ENCODE data around the gene FGF12. TPM values are rescaled to one million over a fixed set of nuclear protein-coding genes. Genes with fewer than 3 reads are reported as not detected.
"Not testable (repeated sequence)": the region's sequence is repeated elsewhere in the genome, so short reads cannot be mapped to it uniquely, and the experiment has no call there.

FGF12 gene
- 100 to 1,000 TPM; 245 to 291 TPM for total RNA-seq
- long read RNA-seq, transcript FGF12-209 (2 exons, 546 nt), result major isoform, 5 of 134 reads
- long read RNA-seq, partial matches to known transcripts, result 117 of 134 reads
- long read RNA-seq, other reads (novel, unspliced or antisense), result 11 of 134 reads

- ATAC-seq, result peak; percentile 95 to 96
- intact Hi-C loops (cut with DNase I), result loop anchor here in 1 of 2 donors (2.0 to 10.0 kb wide), 2 partner anchors 72 to 156 kb away; no protein-coding TSS in a partner anchor
- DNase-seq, result peak; percentile 82
These were observed at the start of gene FGF12 for GRCh38 chr3:192727032-192727847. TSS of gene FGF12 (minus strand) at chr3:192727541.

DNA sequence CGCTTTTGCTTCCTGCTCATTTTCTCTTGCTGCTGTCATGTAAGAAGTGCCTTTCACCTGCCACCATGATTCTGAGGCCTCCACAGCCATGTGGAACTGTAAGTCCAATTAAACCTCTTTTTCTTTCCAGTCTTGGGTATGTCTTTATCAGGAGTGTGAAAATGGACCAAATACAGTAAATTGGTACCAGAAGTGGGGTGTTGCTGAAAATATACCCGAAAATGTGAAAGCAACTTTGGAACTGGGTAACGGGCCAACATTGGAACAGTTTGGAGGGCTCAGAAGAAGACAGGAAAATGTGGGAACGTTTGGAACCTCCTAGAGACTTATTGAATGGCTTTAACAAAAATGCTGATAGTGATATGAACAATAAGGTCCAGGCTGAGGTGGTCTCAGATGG lies 47.0 kb upstream of the FGF12 start:
- not testable (repeated sequence) for DNase-seq, ATAC-seq
- intact Hi-C loops (cut with DNase I), result loop anchor here in 1 of 2 donors (10.0 kb wide), 1 partner anchor 210 kb away; no protein-coding TSS in a partner anchor

- intact Hi-C loops (cut with DNase I), result loop anchor here (2.0 to 10.0 kb wide), 2 partner anchors 206 to 208 kb away; no protein-coding TSS in a partner anchor
- DNase-seq (peak; percentile 38), ATAC-seq (peak; percentile 87 to 91)
These were observed 45.0 kb upstream of the FGF12 start for GRCh38 chr3:192772240-192772894.

GRCh38 chr3:192758654-192759053 lies 31.3 kb upstream of the FGF12 start:
- ATAC-seq, result no peak
- intact Hi-C loops (cut with DNase I), result loop anchor here in 1 of 2 donors (2.0 kb wide), 1 partner anchor 58 kb away; no protein-coding TSS in a partner anchor
- no peak for DNase-seq

DNA sequence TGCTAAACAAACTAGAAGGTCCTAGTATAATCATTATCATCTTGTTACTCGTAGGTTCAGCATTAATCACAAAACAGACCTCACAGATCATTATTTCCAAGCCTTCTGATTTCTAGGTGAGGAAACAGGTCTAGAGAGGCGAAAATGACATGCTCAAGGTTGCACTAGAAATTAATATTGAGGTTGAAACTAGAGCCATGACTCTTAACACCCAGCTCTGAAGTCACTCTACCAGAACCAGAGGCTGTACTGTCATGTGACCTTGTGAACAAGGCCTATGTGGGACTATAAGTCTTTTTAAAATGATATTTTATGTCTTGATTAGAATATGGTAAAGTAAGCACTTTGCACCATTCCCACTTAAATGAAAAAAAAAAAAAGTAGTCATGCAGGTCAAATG lies 23.8 kb upstream of the FGF12 start:
- no peak for ATAC-seq
- intact Hi-C loops (cut with DNase I), result no loop called here
- DNase-seq, result no peak

DNA sequence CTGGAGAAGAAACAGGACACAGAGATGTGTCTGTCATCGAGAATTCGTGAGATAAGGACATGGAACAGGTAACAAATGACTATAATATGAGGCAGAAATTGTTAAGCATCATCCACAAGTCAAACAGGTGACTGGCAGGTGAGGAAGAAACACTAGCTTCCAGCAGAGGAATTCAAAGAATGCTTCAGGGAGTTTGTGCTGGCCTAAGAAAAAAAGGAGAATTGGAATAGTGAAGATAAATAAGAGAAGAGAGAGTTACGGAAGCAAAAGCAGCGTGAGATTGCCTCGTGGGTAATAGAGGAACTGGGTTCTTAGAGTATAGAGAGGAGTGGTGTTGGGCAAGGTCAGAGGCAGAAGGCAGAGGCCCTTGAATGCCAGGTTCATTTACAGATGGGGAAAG lies 22.9 kb upstream of the FGF12 start:
- ATAC-seq (no peak), DNase-seq (no peak)
- intact Hi-C loops (cut with DNase I), result no loop called here

DNA sequence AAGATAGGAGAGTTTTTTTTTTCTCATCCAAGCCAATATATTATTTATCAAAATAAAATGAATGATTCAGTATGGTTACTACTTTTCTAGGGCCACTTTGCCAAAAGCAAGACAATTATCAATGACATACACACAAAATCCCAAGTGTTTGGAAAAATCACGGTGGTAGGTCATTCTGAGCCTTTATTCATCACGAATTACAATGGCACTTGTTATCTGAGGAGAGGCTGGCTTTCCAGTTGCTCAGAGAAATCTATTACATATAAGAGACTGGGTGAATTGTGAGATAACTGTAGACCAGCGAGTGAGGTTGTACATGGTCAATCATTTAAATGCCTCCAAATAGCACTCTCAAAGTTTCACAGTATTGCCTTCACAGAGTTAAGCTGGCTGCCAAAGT lies 20.4 kb upstream of the FGF12 start:
- ATAC-seq (no peak), DNase-seq (no peak)
- intact Hi-C loops (cut with DNase I), result no loop called here

DNA sequence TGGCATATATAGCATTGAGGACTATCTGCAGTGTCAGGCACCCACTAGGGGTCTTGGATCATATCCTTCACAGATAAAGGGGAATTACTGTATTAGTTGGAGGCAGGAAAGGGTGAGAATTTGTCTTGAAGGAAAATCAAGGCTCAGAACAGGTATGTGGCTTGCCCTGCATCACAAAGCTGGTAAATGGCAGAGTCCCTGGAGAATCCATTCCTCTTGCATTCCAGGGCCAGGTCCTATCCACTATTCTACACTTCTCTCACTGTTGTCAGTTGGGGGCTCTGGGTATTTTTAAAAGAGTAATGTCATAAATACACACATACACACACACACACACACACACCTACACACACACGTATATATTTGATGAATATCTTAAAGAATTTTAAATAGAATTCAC lies 19.8 kb upstream of the FGF12 start:
- DNase-seq (no peak), ATAC-seq (no peak)
- intact Hi-C loops (cut with DNase I), result no loop called here

GRCh38 chr3:192745150-192745549 lies 17.8 kb upstream of the FGF12 start:
- ATAC-seq (no peak), DNase-seq (no peak)
- intact Hi-C loops (cut with DNase I), result no loop called here

GRCh38 chr3:192744604-192745003 lies 17.3 kb upstream of the FGF12 start:
- ATAC-seq; intact Hi-C loops (cut with DNase I); DNase-seq: not testable (repeated sequence)

DNA sequence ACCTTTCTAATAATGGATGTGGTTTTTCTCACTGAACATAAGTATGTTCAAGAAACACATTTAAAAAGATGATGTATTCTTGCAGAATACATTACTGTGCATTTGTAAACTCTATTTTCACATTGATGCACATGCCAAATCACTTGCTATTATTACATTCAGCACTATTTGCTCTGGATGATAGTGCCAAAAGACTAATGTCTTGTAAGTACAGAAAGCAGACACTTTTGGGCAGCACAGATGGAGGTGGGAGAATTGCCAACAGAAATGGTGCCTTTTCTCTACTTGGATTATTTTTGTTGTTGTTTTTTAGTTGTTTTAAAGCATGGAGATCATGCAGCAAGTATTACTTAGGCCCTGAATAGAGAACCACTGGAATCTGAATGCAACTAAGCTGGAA lies 10.2 kb upstream of the FGF12 start:
- DNase-seq (no peak), ATAC-seq (no peak)
- intact Hi-C loops (cut with DNase I), result no loop called here

GRCh38 chr3:192731233-192731632 lies 3.9 kb upstream of the FGF12 start:
- intact Hi-C loops (cut with DNase I), result no loop called here
- no peak for DNase-seq
- ATAC-seq, result no peak

DNA sequence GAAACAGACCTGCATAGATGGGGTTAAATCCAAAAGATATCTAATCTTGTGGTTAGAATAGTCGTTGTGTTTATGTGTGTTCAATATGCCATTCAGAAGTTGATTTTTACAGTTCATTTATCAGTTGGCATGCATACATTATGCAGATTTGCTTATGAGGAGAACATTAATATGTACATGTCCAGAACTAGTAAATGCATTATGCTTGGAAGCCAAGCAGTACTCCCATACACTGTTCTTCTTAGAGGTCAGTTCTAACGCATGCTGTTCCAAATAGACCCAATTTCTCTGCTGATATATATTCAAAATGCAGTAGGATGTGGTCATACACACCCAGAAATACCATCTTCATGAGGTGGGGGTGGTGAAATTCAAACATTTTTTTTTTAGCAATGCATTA lies 956 bp downstream of the FGF12 start:
- intact Hi-C loops (cut with DNase I), result loop anchor here in 1 of 2 donors (2.0 to 10.0 kb wide), 2 partner anchors 72 to 156 kb away; no protein-coding TSS in a partner anchor
- no peak for ATAC-seq

DNA sequence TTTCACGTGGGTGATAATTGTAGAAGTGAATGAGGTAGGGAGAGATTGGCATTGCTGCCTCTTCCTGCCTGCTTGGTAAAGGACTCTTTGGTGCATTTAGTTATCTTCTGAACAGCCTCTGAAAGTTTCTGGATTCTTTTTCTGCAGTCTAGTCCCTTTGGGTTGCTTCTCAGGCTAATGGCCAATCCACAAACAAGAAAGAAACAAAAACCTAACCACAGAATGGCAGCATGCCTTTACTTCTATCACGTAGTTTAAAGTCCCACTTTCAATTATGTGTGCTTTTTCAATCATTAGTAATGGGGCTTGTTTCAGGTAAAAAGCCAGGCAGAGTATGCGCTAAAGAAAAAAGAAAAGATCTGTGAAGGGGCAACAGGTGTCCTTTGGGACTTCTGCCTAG lies 7.4 kb downstream of the FGF12 start:
- intact Hi-C loops (cut with DNase I), result loop anchor here in 1 of 2 donors (10.0 kb wide), 1 partner anchor 65 kb away; no protein-coding TSS in a partner anchor
- DNase-seq (no peak), ATAC-seq (no peak)

More for the DNA sequence above, 956 bp downstream of the FGF12 start:
- no peak for DNase-seq

DNA sequence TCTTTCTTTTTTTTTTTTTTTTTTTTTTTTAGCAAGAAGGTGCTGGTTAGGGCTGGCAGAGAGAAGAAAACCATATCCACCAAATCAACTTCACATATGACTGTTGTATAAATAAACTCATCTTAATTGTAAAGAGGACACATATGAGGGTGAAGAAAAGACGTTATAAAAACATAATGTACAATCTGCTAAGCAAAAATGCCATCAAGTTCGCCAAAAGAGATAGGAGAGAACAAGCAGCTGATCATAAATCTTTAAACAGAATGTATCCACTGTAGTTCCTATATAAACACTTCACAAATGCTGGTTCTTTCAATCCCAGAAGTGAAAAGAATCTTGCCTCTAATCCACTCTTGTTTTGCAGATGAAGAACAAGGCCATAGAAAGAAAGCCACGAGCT lies 9.2 kb downstream of the FGF12 start:
- DNase-seq, result no peak
- no peak for ATAC-seq
- intact Hi-C loops (cut with DNase I), result no loop called here

DNA sequence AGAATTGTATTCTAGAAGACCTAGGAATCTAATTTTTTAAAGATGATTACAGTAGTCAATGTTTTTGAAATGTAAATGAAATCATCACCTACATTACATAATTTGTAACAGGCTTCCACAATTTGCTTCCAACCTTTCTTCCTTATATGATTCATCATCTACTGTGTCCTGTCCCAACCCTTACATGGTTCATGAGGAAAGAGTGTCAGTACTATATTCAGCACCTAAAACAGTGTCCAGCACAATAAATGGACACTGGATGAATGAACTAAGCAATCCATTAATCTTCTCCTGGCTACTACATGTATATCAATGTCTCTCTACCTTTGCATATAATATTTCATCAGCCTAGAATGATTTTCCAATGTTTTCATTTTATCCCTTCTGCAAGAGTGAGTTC lies 12.2 kb downstream of the FGF12 start:
- intact Hi-C loops (cut with DNase I), result no loop called here
- ATAC-seq (peak in 1 of 2 donors; percentile 38), DNase-seq (no peak)

- ATAC-seq; DNase-seq; intact Hi-C loops (cut with DNase I): not testable (repeated sequence)
These were observed 16.2 kb downstream of the FGF12 start for GRCh38 chr3:192711126-192711525.

DNA sequence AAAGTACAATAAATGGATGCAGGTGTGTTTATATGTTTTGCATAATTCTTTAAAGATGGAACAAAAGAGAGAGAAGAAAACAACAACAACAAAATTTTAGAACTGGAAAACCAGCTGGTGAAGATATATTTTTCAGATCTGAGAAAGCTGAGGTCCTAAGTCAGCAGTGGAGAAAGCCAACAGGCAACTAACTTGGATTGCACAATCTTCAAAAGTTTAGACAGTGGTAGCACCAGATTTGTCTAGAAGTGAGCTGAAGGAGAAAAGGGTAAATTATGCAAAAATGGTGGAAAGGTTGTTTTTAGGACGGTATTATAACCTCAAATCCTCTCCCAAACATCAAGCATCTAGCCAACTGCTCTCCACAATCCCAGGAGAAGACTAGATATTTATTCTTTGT lies 17.0 kb downstream of the FGF12 start:
- intact Hi-C loops (cut with DNase I), result no loop called here
- no peak for DNase-seq
- no peak for ATAC-seq

DNA sequence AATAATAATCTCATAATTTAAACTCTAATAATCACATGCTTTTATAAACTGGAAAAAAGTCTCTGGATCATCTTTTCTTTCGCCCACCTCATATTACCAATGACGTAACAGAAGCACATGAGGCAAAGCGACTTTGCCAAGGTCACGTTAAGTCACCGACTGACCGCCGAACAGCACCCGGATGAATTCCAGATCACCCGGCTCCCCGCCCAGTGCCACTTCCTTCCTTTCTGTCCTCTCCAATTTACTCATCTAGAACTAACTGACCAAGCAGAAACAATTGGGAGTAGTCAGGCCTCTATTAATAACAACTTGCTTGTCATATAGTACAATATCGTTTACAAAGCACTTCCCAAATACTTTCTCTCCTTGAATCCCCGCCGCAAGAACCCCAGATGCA lies 21.1 kb downstream of the FGF12 start:
- peak; percentile 44 for DNase-seq
- intact Hi-C loops (cut with DNase I), result no loop called here
- peak; percentile 76 to 78 for ATAC-seq

DNA sequence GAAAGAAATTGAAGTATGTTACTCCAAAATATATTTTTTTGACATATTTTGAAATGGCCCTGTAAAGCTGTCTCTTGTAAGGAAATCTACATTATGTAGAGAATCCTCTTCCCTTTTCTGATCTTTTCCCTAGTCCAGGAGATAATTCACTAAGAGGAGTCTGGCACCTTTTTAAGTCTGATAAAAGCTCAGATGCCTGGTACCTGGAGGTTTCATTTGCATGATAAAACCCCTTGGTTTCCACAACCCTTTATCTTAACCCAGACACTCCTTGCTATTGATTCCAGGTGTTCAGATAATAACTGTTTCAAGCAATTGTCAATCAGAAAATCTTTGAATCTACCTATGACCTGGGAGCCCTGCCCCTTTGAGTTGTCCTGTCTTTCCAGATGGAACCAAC lies 26.5 kb downstream of the FGF12 start:
- ATAC-seq, result no peak
- DNase-seq, result no peak
- intact Hi-C loops (cut with DNase I), result loop anchor here in 1 of 2 donors (2.0 kb wide), 1 partner anchor 58 kb away; no protein-coding TSS in a partner anchor

Data from left cardiac atrium (tissue), 4 donors.